Activated T-cell treated with anti-CD3 and anti-CD28 coated beads for 48 hours (primary cell): Measurements from ENCODE around the gene XYLT1.

Experiments used
- DNase-seq: peaks from one replicate; pipeline ENCODE4 v3.0.0-alpha.2; 2020; ENCODE audit warnings: low read depth

Gene XYLT1

DNA sequence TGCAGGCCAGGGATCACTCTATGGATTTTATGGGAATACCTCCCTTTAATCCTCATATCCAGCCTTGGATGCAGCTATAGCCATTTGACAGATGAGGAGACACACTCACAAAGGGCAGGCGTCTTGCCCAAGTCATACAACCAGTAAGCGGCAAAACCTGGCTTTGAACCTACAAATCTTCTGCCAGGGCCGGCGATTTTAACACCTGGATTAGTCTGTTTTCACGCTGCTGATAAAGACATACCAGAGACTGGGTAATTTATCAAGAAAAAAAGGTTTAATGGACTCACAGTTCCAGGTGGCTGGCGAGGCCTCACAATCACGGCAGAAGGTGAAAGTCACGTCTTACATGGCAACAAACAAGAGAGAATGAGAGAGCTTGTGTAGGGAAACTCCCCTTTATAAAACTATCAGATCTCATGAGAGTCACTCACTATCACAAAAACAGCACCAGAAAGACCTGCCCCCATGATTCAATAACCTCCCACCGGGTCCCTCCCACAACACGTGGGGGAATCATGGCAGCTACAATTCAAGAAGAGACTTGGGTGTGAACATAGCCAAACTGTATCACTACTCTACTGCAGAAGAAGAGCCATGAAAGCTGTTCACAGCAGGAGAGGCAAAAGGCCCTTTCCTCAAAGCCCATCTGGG lies 67.5 kb downstream of the XYLT1 start:
- DNase-seq = no peak

DNA sequence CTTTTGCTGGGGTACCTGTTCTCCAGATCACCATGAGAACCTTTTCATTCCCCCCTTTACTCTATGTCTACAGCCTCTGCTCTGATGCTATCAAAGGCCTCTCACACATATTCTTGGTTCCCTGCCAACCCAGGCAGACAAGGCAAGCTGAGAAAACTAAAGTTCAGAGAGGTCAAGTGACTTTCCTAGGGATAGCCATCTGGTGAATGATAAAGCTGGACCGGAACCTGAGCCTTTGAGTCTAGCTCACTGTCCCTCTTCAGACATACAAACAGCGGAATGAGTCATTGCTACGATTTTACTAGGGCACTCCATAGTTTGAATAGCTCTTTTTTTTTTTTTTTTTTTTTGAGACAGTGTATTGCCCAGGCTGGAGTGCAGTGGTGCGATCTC lies 73.3 kb downstream of the XYLT1 start:
- DNase-seq = no peak

DNA sequence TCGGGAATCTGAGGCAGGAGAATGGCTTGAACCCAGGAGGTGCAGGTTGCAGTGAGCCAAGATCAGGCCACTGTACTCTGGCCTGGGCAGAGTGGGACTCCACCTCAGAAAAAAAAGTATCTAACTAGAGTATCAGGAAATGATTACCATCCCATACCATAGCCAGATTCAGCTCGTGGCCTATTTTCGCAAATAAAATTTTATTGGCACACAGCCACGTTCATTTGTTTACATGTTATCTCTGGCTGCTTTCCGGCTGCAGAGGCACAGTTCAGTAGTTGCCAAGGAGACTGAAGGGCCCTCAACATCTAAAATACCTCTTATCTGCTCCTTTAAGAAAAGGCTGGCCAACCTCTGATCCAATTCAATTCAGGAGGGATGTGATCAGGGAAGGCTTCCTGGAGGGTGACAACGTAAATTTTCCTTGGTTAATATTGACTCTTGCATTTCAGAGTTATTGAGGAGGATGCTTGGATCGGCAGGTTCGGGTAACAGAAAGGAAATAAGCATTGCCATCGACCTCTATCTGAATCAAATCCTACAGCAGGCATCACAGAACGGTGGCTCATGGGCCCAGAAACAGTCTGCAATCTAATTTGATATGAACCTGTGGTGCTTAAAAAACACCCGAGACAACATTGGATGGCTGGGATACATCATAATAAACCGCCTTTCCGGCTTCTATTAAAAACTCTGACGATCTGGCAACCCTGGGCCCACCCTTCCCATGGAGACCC lies 73.8 kb downstream of the XYLT1 start:
- no peak for DNase-seq

DNA sequence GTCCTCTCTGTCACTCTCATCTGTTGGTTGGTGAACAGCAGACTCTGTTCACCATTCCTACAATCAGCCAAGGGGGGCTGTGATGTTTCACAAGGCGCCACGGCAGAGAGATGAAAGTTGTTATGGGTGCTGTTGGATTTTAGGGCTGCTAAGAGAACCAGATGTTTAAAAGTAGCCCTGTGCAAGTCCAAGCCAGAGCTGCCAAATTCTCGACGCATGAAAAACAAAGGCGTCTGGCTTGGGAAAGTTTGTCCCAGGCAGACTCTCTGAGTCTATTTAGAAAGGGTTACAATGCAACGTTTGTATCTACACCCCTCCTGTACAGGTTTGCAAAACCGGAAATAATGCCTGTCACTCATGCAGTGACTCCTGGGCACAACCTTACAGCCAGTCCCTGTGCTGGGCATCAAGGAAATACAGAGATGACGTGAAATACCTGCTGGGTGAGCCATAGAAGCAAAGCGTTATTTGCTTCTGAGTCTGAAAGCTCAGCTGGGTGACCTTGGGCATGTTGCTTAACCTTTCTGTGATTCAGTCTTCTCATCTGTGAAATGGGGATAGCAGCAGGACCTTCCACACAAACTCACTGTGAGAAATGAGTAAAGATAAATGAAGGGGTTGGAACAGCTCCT lies 74.8 kb downstream of the XYLT1 start:
- no peak for DNase-seq

DNA sequence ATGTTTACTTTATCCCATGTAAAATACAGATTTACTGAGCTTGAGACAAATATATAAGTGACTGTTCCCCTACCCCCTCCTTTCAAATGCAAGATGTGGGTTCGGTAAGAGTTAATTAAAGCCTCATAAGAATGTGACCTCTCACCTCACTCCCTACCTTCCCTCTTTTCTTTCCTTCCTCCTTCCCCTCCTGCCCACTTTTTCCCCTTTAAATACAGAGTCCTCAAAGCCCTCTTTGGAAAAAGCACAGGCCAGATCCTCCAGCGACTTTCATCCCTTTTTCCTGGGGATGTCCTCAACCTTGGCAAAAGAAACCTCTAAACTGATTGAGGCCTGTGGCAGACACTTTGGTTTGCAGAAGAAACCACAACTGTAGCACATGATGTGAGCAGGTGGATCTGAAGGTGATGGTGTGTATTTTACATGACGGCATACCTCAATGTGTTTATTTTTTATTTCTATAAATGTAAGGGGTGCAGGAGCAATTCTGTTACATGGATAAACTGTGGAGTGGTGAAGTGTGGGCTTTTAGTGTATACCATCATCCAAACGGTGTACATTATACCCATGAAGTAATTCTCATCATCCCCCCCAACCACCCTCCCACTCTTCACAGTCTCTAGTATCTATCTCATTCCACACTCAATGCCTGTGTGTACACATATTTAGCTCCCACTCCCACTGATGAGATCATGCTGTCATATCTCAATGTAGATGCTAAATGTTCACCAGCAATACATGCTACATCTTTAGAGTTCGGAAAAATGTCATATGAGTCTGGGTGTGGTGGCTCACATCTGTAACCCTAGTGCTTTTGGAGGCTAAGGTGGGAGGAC lies 77.7 kb downstream of the XYLT1 start:
- DNase-seq = no peak

DNA sequence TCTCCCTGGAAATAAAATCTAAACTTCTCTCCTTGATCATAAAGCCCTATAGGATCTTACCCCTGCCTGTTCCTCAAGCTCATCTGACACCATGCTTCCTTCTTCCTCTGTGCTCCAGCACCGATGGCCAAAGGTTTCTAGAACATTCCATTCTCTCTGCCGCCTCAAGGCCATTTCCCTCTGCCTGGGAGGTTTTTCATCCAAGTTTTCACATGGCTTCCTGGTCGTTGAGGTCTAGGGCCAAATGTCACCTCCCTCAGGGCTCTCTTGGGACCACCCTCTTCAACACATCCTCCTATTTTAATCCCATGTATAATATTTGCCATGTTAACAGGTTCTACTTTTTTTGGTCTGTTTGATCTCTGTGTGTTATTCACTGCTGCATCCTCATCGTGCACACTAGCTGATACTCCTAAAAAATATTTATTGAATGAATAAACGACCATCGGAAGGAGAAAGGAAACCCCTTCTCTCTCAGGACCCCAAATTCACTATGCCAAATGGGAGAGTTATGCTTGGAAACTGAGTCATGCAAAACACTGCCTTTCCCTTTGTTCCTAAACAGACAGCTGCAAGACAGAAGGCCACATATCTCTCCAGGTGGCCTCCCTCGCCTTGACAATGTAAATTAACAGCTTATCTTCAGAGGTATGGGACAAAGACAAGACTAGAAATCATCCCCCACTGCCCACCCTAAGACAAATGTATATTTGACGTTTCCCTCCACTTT lies 78.5 kb downstream of the XYLT1 start:
- DNase-seq = no peak

DNA sequence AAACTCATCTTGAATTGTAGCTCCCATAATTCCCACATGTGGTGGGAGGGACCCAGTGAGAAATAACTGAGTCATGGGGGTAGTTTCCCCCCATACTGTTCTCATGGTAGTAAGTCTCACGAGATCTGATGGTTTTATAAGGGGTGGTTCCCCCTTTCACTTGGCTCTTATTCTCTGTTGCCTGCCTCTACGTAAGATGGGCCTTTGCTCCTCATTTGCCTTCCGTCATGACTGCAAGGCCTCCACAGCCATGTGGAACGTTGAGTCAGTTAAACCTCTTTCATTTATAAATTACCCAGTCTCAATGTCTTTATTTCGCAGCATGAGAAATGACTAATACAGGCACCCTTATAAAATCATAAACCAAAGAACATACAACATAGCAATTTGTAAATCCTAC lies 79.0 kb downstream of the XYLT1 start:
- DNase-seq = no peak

DNA sequence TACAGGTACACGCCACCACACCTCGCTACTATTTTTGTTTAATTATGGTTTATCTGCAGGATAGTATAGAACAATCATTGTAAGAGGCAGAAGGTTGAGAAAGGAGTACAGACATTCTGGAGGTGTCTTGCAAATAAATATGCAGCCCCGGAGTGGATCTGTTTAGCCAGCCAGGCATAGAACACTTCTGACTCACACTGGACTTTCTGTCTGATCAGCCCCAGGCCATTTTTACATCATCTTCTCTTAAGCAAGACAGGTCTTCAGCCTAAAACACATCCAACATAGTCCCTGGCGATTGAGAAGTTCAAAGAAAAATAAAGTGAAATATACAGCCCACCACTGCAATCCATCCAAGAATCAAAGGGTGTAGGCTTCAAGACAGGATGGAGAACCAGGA lies 81.4 kb downstream of the XYLT1 start:
- DNase-seq = no peak

DNA sequence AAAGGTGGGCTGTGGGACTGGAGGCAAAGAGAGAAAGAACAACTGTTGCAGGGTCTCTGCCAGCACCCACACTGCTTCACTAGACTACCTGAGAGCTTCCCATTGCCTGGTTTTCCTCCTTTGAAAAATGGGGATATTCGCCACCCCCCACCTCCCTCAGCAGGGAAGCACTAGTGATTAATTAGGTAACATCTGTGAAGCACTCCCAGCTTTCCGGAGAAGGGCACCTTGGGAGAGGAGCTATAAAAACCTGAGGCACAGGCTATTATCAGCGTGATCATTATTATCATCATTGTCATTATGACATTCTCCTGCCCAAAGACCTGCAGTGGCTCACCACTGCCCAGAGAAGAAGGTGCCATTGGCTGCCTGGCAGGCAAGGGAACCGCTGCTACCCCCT lies 83.5 kb downstream of the XYLT1 start:
- DNase-seq = no peak

DNA sequence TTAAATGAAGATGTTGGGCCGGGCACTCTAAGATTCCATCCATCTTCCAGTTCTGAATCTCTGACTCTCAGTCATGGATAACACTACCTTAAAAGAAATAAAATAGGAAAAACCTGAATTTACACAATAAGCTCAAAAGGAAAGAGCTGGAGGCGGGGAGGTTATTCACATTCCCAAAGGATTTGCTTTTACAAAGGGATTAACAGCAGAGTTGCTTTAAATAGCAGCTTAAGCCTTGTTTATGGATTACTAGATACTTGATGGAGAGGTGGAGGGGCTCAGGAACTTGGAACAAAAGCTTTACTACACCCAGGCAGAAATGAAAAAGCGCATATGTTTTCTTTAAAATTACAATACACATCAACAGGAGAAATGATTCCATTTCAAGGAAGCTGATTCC lies 84.5 kb downstream of the XYLT1 start:
- DNase-seq = no peak

DNA sequence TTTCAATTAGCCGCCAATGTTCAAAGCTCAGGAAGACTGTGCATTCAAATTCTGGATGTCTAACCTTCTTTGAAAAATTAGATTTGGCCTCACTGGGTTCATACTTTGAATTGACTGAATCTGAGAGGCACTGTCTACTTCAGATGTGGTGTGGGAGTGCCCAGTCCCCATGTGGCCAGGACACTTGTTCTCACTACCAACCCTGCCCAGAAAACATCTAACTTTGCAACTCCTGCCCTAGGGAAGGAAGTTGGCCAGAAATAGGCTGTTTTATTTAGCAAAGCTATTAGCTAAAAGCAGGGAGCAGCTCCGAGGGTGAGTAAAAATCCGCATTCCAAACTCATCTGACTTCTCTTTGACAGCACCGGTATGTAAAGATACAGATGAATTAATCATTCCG lies 86.3 kb downstream of the XYLT1 start:
- DNase-seq = no peak

DNA sequence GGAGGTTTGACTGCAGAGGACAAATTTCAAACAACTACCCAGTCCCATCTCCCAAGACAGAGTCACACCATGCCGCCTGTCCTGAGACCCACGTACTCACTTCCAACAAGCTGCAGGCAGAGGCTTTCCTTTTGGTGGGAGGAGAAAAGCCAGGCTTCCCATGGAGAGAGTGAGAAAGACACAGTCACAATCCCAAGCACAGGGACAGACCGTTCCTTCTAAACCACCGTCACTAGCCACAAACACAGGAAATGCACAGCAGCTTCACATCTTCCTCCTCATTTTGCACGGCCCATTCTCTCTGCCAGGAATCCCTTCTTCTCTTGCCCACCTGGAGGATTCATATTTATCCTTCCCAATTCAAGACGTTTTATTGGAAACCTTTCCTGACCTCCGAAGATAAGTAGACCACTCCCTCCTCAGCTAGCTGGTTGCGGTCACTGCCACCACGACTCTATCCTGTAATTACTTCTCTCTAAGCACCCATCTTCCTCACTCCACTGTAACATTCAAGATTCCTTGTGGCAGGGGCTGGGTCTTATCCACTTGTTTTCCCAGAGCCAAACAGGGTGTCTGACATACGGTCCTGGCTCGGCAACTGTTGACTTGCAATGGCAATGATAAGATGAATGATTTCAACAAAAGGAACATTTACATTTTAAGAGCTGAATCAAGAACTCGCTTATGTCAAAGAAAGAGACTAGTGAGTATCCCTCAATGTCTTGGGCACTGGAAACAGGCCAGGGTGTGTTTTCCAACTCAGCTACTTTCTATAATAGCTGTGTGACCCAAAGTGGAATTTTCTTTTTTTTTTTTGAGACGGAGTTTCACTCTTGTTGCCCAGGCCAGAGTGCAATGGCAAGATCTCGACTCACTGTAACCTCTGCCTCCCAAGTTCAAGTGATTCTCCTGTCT lies 87.6 kb downstream of the XYLT1 start:
- no peak for DNase-seq

DNA sequence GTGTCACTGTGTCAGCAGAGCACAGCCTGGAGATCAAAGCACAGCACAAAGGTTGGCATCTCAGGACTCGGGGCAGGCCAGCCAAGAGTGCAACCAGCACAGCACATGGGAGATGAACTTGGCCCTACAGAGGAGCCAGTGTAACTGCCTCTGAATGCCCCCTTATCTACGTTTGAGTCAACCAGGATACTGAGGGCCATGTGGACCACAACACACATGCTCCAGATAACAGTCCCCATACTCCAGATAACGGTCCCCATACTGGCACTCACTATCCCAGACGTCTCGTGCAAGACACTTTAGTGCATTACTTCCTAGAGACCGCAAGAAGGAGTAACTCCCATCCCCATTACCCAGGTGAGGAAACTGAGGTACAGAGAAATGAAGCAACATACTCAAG lies 88.2 kb downstream of the XYLT1 start:
- DNase-seq = no peak

DNA sequence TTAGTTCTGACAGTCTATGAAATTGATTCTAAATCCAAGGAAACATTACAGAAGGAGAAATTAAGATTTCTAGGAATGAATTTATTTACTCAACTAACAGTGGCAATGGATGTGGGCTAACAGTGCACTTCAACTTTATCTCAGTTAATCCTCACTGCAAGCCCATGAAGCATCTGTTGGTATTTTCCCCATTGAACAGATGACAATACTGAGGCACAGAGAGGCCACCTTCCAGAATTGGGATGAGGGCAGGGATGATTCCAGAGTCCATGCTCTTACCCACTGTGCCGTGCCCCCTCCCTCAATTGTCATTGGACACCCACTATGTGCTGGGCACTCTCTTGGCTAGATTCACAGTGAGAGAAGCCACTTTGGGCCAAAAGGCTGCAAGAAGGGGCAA lies 89.0 kb downstream of the XYLT1 start:
- DNase-seq = no peak

DNA sequence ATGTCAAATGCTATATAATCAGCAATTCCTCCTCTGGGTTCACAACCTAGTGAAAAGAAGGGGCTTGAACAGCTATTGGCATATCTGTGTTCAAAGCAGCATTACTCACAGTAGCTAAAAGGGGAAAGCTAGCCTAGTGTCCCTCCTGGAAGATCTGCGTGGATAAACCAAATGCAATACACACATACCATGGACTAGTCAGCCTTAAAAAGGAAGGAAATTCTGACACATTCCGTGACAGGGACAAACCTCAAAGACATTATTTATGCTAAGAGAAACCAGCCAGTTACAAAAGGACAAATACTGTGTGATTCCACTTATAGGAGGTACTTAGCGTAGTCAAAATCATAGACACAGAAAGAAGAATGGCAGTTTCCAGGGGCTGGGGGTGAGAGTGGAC lies 90.1 kb downstream of the XYLT1 start:
- DNase-seq = no peak

DNA sequence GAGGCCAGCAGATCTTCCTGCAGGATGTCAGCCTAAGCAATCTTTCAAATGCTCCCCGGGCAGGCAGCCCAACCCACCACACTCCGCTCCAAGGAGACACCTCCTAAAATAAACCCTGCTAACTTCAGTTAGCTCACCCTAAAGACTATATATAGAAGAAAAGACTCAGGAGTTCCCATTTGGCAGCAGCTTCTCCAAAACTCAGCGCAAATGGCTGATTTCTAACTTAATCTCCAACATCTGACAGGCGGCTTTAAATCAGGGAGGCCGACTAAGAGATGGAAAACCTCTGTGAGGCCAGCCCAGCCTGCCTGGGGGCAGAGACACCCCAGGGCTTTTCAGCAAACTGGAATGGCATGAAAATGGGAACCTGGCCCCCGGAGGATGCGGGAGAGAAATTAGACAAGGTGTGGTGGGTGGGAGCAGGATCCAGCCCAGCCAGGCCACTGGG lies 91.6 kb downstream of the XYLT1 start:
- DNase-seq = no peak

DNA sequence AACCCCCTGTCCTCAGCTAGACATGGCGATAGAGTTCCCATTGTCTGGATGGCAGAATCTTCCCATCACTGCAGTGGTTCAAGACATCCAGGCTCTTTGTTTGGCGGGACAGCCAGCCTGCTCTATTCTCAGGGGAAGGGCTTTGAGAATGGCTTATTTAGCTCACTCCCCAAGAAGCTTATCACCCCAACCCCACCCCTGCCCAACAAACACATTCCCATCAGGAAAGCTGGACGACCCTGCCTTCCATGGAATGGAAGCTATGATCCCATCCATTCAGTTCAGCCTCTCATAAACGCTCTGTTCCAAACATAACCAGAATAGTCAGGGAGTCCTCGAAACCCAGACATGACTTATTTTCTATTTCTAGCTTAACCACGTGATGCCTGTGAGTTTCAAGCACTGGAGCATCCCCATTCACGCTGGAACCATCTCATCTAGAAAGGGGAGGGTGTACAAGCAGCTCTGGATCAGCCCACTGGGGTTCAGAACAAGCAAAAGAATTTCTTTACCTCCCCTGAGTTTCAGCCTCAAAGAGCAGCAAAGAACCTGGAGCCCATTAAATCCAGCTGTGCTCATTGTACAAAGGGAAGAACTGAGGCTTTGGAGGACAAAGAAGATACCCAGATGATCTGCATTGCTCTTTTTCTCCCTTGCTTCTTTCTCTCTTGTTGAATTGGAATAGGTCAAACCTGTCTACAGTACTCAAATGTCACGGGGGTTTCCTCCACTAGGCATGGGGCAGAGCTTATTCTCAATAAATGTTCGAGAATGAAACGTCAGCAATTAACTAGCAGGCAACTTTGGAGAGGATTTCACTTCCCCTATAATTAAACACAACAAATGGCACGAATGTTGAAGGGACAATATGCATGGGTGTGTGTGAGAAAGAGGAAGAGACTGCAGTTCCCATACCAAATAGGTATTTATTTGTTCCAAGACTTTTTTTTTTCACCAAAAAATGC lies 93.1 kb downstream of the XYLT1 start:
- no peak for DNase-seq

DNA sequence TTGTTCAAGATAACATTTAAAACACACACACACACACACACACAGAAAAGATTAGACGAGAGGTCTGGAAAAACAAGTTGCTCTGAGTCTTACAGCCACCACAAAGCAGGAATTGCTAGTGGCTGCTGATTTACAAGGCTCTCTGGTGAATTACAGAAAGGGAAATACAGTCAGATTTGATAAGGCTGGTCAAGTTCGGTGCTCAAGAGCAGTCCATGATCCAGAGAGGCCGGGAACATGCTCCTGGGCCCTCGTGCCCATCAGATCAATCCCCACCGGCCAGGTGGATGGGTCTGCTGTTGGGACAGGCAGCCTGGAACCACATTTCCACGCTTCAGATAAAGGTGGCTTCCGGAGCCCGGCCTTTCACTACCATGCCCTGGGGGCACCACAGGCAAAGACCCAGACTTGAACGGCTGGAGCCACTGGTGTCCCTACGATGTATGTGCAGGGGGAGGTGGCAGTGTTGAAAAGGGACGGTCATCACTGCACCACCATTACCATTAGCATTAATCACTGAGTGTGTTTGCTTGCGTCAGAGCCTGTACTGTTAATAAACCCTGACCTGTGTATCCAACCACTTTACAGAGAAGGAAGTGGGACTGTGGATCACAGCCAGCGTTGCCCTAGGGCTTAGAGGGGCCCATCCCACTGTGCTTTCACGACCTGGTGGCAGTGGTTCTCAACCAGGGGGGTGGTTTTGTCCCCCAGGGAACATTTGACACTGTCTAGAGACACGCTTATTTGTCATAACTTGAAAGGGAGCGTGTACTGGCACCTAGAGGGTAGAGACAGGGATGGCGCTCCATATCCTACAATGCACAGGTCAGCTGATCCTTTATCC lies 95.1 kb downstream of the XYLT1 start:
- DNase-seq = no peak
